GM21390 (cell line): ENCODE data around the gene PRR3.

ENCODE experiments used
- ATAC-seq: cut with Tn5 transposase; IDR thresholded peaks from one replicate; pipeline ENCODE4 v1.9.1; 2021; ENCODE audit not compliant: unreplicated experiment

Gene PRR3

DNA sequence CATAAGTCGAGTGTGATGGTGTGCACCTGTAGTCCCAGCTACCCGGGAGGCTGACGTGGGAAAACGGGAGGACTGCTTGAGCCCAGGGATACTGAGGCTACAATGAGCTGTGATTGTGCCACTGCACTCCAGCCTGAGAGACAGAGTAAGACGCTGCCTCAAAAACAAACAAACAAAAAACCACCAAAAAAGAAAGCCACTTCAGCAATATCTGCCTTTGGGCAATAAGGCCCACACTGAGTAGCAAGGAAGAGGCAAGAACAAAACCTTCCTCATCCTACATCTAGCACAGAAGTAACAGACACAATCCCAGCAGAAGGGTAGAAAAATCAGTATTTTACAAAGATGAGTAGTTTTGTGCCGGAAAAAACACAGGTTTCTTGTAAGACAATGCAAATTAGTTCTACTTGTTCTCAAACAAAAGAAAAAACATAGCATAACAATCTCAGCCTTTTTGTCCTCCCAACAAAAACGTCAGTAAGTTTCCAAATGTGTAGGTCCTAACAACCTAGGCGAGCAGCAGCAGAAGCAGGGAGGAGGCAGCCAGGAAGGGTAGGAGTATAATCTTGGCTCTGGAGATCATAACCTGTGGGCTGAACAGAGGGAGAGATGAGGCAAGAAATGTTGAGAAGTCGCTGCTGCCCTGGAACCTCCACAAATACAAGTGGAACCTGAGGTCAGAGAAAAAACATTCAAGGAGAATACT, 54.2 kb downstream of the PRR3 start:
- no peak for ATAC-seq

DNA sequence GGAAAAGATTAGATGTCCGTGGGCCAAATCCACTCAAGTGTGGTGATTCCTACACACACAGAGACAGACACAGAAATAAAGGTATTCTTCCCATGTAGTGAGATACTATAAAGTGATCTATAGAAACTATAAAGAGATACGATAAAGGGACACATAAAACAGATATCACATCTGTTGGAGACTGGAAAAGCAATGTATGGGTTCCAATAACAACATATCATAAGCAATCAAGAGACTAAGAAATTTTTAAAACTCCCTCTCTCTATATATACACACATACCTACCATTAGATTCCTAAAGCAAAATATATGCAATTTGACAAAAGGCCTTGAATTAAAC, 54.7 kb downstream of the PRR3 start:
- no peak for ATAC-seq

DNA sequence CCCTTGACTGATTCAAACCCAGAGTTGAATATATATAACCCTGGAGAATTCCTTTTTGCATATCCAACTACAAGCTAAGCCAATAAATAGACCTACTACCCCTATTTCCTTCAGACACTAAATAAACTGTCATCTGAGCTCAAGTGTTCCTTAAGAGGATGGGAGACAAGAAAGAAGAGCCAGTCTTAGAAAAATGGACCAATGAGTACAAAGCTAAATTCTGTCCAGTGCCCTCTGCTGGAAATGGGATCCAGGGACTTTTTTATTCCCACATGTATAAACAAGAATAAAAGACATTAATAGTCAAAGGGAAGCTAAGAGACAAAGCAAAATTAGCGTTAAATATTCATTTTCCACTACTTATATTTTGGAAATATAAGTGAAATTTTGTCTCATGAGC, 55.1 kb downstream of the PRR3 start:
- ATAC-seq, result no peak

DNA sequence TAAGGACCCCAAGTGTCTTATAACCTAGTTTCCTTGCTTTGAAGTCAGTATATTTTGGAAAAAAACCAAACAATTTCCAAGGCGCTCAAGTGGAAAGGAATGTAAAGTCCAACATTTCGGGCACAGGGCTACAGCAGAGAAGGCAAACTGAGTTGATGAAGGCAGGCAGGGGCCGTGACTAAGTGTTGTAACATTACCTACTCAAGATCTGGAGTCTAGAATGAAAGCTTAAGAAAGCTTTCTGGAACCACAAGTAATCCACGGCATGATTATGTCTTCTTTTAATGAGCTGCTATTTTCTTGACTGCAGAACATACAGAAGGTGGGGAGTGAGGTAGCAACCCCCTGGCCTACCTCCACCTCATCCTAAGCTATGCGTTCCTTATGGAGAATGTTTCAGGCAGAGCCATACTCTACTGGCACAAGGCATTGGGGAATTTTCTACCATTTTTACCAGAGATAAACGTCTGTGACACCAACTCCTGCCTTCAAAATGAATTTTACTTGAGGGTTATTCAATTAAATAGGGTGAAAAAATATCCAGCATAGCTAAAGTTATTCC, 55.7 kb downstream of the PRR3 start:
- ATAC-seq, result no peak
